Esophagus squamous epithelium (tissue), 5 donors: ENCODE results near the gene NLE1. TPM values are rescaled to one million over a fixed set of nuclear protein-coding genes. Genes with fewer than 3 reads are reported as not detected.

ENCODE experiments used
- DNase-seq: peaks from one replicate; lab custom pipeline; 2025; lab: John Stamatoyannopoulos, UW
- H3K27ac ChIP-seq, 4 donors: fragments of 200-600 bp; sonication (generic); one replicate each; pipeline ENCODE4 v1.5.1; 2016 to 2019; ENCODE audit warnings: mild to moderate bottlenecking in 1 of 4
- H3K27me3 ChIP-seq, 4 donors: fragments of 200-600 bp; sonication (generic); 1 replicate in 3 of 4; 2 replicates in 1 of 4; pipeline versions ENCODE4 v1.5.1 to v1.6.0; 2017 to 2021; ENCODE audit warnings: antibody characterized with exemption in 1 of 4
- H3K36me3 ChIP-seq, 3 donors: fragments of 200-600 bp; sonication (generic); one replicate each; pipeline ENCODE4 v1.5.1; 2016 to 2019
- H3K4me1 ChIP-seq, 3 donors: fragments of 200-600 bp; sonication (generic); one replicate each; pipeline ENCODE4 v1.5.1; 2017 to 2019
- H3K4me3 ChIP-seq, 4 donors: fragments of 200-600 bp; sonication (generic); 1 replicate in 3 of 4; 2 replicates in 1 of 4; pipeline ENCODE4 v1.5.1; 2016 to 2019; ENCODE audit warnings: mild to moderate bottlenecking in 2 of 4, moderate library complexity in 1 of 4
- H3K9me3 ChIP-seq, 3 donors: fragments of 200-600 bp; sonication (generic); one replicate each; pipeline ENCODE4 v1.5.1; 2016 to 2019
- CTCF ChIP-seq, 6 experiments: fragments of 450-650 bp in 4 of 6; fragments of 200-600 bp in 2 of 6; sonication (generic) in 2 of 6; IDR thresholded peaks; one replicate each; pipeline ENCODE4 v1.5.1; 2016 to 2019; ENCODE audit warnings: antibody characterized with exemption in 6 of 6, mild to moderate bottlenecking in 4 of 6, moderate library complexity in 4 of 6
- POLR2A ChIP-seq, 4 donors: fragments of 450-650 bp; IDR thresholded peaks; one replicate each; pipeline ENCODE4 v1.6.1; 2017; ENCODE audit warnings: antibody characterized with exemption in 4 of 4, mild to moderate bottlenecking in 4 of 4, moderate library complexity in 3 of 4
- WGBS, 2 donors: methylation state at CpG; one replicate each; pipeline ENCODE4 v1.1.5; 2018; 5-methylcytosine and 5-hydroxymethylcytosine counted together
- intact Hi-C: fragments of 100-400 bp; cut with DNase I; formaldehyde crosslinking; loops from one replicate; pipeline ENCODE4 v1.15.0; 2022
- total RNA-seq, 4 donors: library from RNA; depleted of rRNA; stranded (reverse); fragments of >200 nt; gene quantifications; one replicate each; pipeline ENCODE4 v1.1.0, GENCODE V29; 2016
- donor health status: DM: yes; HTN: yes; CAD: no.

Gene NLE1
- total RNA-seq, 4 donors from 2014 or later = 8.2 to 19.6 (median 17.8) TPM

- H3K36me3 ChIP-seq = peaks cover 9 to 62% (median 15%) of the 10 kb centered on the region in 3 donors
- no peak for DNase-seq
- 92 to 94% methylated on average over 4 to 5 of the region's 5 CpGs for WGBS, 2 donors
- no peaks in the 10 kb centered on the region for H3K9me3 ChIP-seq
- H3K27ac ChIP-seq = no peak overlapping the region
- no peaks in the 10 kb centered on the region for H3K27me3 ChIP-seq
- TF ChIP-seq POLR2A (IDR thresholded peaks at IDR 0.05) (no peak), CTCF (IDR thresholded peaks at IDR 0.05) (no peak)
- intact Hi-C loops = no loop called here
- H3K4me3 ChIP-seq = no peak overlapping the region
- H3K4me1 ChIP-seq = no peaks in the 10 kb centered on the region
These were observed 37.2 kb downstream of the NLE1 start for GRCh38 chr17:35104844-35105450.

- H3K36me3 ChIP-seq = peaks cover 9 to 79% (median 15%) of the 10 kb centered on the region in 3 donors
- H3K9me3 ChIP-seq = no peaks in the 10 kb centered on the region
- no peaks in the 10 kb centered on the region for H3K27me3 ChIP-seq
- no peak overlapping the region for H3K4me3 ChIP-seq
- H3K27ac ChIP-seq = no peak overlapping the region
- DNase-seq = no peak
- intact Hi-C loops = no loop called here
- no peak for TF ChIP-seq POLR2A (IDR thresholded peaks at IDR 0.05)
- no peak for TF ChIP-seq CTCF (IDR thresholded peaks at IDR 0.05)
- WGBS, 2 donors = 94 to 97% methylated on average over 5 of the region's 5 CpGs
- H3K4me1 ChIP-seq = no peaks in the 10 kb centered on the region
These were observed 38.8 kb downstream of the NLE1 start for GRCh38 chr17:35103271-35103670.

GRCh38 chr17:35101725-35102124 is 40.4 kb downstream of the NLE1 start:
- Histone ChIP-seq H3K9me3 (no peaks in the 10 kb centered on the region), H3K27ac (no peak overlapping the region), H3K4me1 (no peaks in the 10 kb centered on the region), H3K27me3 (no peaks in the 10 kb centered on the region), H3K4me3 (no peak overlapping the region), H3K36me3 (peaks cover 9 to 84% (median 15%) of the 10 kb centered on the region in 3 donors)
- 89 to 90% methylated on average over 2 of the region's 2 CpGs for WGBS, 2 donors
- no peak for TF ChIP-seq POLR2A (IDR thresholded peaks at IDR 0.05)
- TF ChIP-seq CTCF (IDR thresholded peaks at IDR 0.05) = no peak
- intact Hi-C loops = no loop called here
- DNase-seq = no peak

- Histone ChIP-seq H3K4me3 (no peak overlapping the region), H3K27me3 (no peaks in the 10 kb centered on the region), H3K36me3 (peaks cover 9 to 77% (median 15%) of the 10 kb centered on the region in 3 donors), H3K9me3 (no peaks in the 10 kb centered on the region), H3K4me1 (no peaks in the 10 kb centered on the region), H3K27ac (no peak overlapping the region)
- intact Hi-C loops = no loop called here
- DNase-seq = no peak
- TF ChIP-seq CTCF (IDR thresholded peaks at IDR 0.05) (no peak), POLR2A (IDR thresholded peaks at IDR 0.05) (no peak)
- 93 to 100% methylated on average over 2 to 10 of the region's 14 CpGs for WGBS, 2 donors
These were observed 41.1 kb downstream of the NLE1 start for GRCh38 chr17:35101036-35101435.

GRCh38 chr17:35099908-35100307 is 42.2 kb downstream of the NLE1 start:
- intact Hi-C loops = no loop called here
- no peak for DNase-seq
- no peak for TF ChIP-seq CTCF (IDR thresholded peaks at IDR 0.05)
- 87 to 95% methylated on average over 2 to 3 of the region's 3 CpGs for WGBS, 2 donors
- Histone ChIP-seq H3K9me3 (no peaks in the 10 kb centered on the region), H3K27me3 (no peaks in the 10 kb centered on the region), H3K4me3 (no peak overlapping the region), H3K27ac (no peak overlapping the region), H3K4me1 (no peaks in the 10 kb centered on the region), H3K36me3 (peaks cover 9 to 66% (median 15%) of the 10 kb centered on the region in 3 donors)
